HG03565 (cell line): Measurements from ENCODE around the gene NABP2.
"Not testable (repeated sequence)": the region's sequence is repeated elsewhere in the genome, so short reads cannot be mapped to it uniquely, and the experiment has no call there.

Source experiments
- ATAC-seq: cut with Tn5 transposase; IDR thresholded peaks from one replicate; pipeline ENCODE4 v1.9.1; 2021; ENCODE audit warnings: mild to moderate bottlenecking, moderate library complexity; ENCODE audit not compliant: unreplicated experiment

NABP2 gene

DNA sequence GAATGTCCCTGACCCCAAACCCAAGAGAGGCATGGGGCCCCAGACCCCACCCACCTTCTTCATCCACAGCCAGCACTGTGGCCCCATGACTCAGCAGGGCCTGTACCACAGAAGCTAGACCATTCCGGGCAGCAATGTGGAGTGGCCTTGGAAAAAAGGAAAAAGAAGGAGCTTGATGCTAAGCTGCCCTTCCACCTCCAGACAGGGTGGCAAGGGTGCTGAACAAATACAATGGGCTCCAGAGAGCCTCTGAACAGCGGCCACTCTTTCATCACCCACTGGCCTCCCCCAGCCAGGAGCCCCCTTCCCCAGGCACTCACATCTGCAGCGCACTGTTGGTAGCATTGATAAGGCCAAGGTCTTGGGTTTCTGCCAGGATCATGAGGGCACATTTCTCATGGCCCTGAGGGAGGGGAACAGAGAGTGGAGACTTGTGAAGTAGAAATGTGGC lies 19.6 kb downstream of the NABP2 start:
- no peak for ATAC-seq

DNA sequence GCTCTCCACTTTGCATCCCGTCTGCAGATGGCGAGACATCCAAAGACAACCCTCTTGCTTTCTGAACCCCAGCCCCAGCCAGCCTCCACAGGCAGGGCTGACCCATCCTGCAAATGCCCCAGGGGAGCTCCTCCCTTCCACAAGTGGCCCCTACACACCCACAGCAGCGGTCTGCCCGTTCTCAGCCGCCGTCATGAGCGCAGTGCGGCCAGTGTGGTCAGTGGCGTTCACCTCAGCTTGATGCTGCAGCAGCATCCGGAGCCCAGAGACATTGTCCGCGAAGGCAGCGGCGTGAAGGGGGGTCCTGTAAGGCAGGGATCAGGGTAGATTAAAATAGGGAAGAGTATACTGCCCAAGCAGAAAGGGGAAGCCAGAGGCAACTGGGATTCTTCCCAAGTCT lies 20.4 kb downstream of the NABP2 start:
- ATAC-seq = no peak

DNA sequence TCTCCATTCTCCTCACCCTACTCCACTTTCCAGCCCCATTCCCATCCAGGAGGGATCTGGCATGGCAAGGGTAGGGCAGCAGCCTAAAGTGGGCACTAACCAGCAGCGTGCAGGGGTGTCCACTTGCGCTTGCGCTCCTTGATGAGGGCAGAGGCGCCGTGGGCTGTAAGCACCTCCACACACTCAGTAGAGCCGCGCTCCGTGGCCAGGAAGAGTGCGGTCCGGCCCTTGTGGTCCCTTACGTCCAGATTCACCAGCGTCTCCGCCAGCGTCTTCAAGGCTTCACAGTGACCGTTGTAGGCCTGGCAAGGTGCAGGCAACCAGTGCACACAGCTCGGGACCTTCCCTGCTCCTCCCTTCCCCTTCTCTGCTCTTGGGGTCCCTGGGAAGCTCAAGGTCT lies 23.8 kb downstream of the NABP2 start:
- ATAC-seq = no peak

DNA sequence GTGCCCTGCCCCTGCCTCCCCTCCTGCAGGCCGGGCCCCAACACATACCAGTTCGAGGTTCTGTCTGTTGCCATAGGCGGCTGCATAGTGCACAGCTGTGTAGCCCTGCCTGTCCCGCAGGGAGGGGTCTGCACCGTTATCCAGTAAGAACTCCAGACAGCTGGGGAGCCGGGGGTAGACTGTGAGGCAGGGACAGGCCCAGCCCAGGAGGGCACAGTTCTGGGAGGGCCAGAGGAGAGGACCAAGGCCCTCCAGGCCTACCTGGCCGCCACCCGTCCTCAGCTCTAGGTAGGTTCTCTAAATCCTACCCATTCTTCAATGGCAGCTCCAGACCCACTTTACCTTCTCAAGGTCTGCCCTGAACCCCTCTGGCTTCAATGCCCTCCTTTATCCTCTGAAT lies 24.6 kb downstream of the NABP2 start:
- ATAC-seq = no peak

DNA sequence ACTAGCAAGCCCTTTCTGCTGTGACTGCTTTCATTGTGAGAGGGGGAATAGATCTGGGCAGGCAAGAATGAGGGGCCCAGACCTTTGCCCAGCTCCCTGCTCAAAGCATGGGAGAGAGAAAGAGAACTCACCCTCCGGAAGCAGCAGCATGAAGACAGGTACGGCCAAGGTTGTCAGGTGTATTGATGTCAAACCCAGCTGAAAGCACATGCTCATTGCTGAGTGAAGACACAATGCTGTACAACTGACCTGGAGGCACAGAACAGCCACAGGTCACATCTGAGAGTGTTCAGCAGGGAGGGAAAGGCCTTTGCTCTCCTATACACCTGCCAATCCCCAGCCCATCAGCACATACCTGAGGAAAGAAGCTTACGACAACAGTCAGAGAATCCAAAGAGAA lies 28.5 kb downstream of the NABP2 start:
- ATAC-seq = no peak

DNA sequence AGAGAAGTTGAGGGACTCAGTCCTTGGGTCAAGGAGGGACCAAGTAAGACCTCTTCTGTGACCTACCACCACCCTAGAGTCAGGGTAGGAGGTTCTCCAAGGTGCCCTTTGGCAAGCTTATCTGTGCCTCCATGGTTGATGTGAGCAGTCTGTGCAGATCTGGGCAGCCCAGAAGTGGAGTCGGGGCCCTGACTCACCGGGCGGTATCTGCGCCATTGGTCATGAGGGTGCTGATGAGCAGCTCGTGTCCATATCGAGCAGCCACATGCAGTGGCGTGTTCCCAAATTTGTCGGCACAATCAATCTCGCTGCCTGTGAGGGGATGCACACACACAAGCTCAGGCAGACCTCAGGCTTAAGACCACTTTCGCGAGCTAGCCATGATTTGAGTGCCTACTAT lies 28.9 kb downstream of the NABP2 start:
- ATAC-seq = no peak

DNA sequence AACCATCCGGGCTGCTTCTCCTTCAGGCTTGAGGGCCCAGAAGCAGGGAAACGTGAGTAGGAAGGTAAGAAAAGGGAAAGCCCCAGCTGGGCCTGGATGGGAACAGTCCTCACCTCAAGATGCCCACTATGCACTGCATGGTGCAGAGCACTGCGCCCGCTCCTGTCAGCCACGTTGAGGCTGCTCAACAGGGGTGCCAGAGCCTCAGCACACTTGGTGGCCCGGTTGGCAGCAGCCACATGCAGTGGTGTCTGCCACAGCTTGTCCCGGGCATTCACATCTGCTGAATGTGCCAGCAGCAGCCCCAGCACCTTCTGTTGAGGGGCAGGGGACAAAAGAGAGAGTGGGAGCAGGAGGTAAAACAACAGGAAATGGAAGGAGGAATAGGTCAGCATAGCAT lies 31.5 kb downstream of the NABP2 start:
- no peak for ATAC-seq

DNA sequence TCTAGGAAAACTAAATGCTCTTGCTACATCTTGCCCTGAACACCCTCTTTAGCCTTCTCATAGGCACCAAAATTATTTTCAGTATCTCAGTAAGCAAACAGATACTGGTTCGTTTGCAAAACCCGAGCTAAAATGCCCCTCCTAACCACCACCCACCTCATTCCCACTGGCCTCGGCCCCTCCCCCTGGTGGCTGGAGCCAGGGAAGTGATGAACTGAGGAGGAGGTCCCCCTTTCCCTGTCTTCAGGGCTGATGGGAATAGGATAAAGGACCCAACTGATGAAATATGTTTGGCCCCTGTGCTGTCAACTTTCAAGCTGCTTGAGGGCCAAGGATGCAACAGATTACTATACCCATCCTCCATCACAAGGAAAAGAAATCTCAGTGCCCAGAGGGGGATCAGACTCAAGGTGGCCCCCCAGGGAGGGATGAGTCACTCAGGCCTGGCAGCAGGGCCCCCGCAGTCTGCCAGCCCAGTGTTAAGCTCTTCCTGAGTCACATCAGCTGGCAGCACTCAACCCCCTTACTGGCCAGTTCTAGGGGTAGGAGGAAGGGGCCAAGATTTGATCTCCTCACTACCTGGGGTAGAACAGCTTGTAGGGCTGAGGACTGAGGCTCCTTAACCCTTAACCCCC lies 32.3 kb downstream of the NABP2 start:
- ATAC-seq = no peak

DNA sequence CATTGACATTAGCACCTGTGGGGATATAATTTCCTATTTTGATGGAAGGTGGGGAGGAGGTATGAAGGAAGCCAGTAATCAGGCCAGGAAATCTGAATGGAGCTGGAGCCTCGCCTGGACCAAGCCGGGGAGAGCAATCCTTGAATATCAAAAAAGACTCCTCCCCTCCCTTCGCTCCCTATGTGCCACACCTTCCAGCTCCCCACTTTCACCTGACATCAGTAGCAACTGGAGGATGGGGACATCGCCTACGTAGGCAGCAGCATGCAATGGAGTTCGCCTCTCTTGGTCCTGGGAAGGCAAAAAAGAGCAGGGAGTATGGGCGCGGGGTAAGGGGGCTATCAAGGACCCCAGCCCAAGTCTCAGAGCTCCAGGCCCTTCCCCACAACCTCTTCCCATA lies 32.9 kb downstream of the NABP2 start:
- no peak for ATAC-seq

DNA sequence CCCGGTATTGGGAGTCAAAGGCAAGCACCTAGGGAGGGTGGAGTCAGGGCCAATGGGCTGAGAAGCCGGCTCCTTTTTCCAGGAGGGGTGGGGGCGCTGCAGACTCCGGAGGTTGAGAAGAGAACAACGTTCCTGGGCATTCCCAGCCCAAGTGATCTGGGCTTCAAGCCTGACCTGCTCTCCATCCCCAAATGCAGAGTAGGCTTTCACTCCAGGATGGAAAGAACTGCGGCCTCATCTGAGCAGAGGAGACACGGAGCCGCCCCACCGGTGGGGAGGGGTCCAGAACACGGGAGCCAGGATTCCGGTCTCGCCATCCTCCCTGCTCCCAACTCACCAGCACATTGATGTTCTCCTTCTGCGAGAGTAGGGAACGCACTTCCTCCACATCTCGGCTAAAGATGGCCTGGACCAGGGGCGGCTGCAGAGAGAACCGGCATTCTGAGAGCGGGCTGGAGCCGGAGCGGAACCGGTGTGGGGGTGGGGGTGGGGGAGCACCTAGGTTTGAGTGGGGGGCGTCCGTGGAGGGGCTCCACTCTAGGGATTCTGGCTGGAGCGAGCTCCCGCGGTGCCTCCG lies 33.4 kb downstream of the NABP2 start:
- peak; percentile 6 for ATAC-seq

DNA sequence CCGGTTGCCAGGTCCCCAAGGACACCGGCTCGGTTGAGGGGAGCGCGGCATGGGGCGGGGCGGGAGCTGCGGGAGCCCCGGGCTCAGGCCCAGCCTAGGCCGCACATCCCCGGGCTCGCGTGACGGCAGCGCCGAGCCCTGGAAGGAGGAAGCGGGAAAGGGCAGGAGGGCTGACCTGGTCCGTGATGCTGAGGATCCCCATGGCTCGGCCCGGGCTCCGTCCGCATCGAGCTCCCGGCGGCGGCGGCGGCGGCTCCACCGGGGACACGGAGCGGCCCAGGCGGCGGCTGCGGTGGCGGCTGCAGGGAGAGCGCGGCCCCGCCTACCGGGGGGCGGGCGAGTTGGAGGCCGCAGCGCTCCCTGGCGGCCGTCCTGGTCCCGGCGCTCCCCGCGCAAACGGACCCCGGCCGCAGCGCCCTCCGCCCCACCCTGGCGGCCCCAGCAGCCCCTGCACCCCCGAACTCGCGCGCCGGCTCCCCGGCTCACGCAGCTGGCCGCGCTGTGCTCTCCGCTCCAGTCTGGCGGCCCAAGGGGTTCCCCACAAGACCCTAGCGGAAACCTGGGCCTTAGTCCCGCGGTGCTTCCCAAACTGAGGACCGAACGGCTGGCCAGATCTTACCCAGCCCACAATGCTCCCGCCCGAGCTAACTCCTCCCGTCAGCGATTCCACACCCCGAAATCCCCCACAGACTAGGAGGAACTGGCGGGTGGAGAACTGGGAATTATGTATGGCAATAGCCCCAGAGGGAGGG lies 34.1 kb downstream of the NABP2 start, which contains the start of gene ANKRD52:
Gene ANKRD52, minus strand, starts transcription at position 317 of the 752 bp plus-strand sequence. Its CDS starts 115 bp downstream, at position 202.
- peak; percentile 74 for ATAC-seq

DNA sequence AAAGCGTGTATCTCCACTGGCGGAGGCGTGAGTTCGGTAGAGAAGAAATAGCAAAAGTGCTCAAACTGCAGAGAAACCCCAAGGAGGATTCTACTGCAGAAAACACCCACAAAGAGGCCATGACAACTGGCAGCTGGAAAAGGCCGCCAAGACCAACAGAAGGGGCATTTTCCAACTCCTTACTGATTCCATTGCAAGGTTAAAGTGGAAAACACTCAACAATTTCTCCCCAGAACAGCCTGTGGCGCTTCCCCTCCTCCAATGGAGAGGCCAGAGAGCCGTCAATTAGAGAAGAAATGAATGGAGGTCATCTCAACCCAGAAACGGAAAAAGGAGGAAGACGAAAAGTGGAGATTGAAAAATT lies 34.7 kb downstream of the NABP2 start:
- no peak for ATAC-seq

DNA sequence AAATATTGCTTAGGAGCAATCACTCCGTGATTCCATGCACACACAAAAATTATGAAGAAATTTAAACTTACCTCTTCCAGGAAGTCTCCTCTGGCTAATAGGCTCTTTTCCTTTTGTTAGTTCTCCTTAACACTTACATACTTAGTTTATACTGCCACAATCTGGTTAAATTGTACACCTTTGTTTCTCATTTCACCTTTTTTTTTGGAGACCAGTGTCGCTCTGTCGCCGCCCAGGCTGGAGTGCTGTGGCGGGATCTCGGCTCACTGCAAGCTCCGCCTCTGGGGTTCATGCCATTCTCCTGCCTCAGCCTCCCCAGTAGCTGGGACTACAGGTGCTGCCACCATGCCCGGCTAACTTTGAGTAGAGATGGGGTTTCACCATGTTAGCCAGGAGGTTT lies 36.2 kb downstream of the NABP2 start:
- no peak for ATAC-seq

DNA sequence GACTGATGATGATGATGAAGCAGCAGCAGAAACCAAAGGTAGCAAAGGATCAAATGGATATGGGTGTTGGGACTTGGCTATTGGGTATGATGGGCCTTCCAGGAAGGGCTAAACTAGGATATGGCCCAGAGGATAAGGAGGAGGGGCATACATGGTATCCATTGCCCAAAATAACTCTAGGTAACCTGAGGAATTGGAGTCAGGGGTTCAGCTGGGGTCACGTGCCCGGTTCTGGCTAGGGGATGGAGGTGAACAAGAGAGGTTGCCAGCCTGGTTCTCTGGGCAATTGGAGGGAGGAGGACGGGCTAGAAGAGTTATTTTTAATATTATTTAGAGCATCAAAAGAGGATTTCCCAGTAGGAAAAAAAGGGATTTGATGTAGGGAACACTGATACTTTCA lies 36.8 kb downstream of the NABP2 start:
- no peak for ATAC-seq

DNA sequence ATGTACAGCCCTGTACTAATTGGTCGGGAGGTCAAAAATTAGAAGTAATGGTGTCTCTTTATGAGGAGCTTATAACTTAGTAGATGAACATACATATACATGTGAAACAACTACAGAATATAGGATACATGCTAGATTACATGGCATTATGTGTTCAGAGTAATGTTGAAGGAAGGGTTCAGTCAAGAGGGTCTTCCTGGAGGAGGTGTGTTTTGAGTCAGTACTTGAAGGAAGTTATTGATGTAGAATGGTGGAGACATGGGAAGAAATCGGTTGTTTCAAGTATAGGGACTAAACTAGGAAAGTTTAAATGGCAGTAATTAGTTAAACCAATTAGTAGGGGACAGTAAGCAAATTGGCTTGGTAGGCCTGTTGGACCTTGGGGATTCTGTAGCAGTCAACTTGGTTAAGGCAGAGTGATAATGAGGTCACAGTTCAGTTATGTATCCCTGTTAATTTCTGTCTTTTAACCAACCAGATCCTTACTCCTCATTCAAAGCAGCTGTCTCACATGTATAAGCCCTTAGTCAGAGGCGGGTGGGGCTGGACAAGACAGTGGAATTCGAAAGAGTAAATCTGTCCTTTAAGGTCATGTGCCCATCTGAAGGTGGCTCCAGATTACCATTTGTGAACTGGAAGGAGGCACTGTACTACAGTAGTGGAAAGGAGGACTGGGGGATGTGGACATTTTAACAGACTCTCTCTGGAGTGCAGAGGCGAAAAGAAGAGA lies 37.5 kb downstream of the NABP2 start:
- no peak for ATAC-seq

DNA sequence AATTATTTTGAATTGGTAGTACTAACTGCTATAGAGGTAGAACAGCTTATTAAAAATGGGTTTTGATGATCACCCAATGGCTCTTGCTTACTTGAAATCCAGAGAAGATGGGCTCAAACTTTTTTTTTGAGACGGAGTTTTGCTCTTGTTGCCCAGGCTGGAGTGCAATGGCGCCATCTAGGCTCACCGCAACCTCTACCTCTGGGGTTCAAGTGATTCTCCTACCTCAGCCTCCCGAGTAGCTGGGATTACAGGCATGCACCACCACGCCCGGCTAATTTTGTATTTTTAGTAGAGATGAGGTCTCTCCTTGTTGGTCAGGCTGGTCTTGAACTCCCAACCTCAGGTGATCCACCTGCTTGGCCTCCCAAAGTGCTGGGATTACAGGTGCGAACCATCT lies 38.8 kb downstream of the NABP2 start:
- ATAC-seq = not testable (repeated sequence)

DNA sequence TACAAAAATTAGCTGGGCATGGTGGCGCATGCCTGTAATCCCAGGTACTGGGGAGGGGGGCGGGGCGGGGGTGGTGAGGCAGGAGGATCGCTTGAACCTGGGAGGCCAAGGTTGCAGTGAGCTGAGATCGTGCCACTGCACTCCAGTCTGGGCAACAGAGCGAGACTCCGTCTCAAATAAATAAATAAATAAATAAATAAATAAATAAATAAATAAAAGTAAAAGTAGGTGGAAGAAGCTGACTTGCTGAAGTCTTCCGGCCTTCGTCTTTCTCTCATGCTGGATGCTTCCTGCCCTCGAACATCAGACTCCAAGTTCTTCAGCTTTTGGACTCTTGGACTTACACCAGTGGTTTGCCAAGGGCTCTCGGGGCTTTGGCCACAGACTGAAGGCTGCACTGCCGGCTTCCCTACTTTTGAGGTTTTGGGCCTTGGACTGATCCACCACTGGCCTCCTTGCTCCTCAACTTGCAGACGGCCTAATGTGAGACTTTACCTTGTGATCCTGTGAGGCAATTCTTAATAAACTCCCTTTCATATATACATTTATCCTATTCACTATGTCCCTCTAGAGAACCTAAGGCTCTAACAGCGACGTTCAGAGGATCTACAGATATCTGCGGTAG lies 42.0 kb downstream of the NABP2 start:
- ATAC-seq = not testable (repeated sequence)

DNA sequence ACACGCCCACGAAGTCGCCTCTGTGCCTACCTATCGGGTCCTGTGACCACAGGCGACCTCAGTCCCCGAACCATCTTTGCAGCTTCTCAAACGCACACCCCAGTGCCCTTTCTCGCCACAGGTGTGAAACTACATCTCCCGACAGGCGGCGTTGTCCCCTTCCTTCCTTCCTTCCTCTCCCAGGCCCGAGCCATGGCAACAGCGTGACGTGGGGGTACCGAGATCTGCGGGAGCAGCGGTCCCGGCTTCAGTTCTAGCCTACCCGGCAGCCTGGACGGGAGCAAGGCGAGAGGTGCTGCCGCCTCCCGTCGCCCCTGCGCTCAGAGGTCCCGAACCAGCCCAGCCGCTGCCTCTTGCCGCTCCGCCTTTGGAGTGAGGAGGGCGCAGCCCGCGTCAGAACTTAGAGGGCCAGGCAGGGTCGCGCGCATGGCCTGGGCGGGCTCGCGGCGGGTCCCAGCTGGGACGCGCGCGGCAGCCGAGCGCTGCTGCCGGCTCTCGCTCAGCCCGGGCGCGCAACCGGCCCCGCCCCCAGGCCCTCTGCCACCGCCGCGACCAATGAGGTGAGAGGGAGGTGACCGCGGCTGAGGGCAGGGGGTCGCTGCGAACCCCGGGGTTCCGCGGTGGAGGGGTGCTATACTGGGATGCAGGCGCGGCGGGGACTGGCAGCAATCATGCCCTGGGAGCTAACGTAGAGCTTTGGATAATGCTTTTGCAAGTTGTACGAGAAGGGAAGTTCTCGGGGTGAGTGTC lies 42.7 kb downstream of the NABP2 start, which contains the start of gene COQ10A:
Gene COQ10A, plus strand, starts transcription at position 250 of the 750 bp plus-strand sequence. Its CDS starts 177 bp downstream, at position 427.
- peak; percentile 78 for ATAC-seq

DNA sequence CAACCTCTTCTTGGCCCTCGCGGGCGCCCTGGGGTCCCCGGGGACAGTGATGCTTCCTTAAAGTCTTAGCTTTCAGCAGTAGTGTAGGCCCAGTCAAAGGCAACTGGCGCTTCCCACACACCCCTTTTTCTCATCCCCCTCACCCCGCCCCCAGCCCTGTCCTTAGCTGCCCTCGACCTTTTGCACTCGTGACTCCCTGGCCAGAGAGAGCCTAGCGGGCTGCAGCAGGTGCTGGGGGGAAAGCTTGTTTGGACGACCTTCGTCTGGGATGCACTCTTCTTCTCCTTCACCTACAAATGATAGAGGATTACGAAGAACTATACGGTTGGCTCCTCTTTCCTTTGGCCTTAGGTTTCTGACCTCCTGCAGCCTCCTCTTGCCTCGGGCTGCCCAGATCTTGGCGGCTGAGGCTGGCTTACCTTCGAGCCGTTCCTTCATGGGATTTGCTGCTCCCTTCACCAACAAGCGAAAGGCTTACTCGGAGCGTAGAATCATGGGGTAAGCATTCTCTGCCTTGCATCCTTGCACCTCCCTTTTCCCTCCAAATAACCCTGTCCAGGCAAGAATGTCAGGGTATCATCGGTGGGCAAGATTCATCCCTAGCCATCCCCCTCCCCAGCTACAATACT lies 43.4 kb downstream of the NABP2 start:
- ATAC-seq = no peak

DNA sequence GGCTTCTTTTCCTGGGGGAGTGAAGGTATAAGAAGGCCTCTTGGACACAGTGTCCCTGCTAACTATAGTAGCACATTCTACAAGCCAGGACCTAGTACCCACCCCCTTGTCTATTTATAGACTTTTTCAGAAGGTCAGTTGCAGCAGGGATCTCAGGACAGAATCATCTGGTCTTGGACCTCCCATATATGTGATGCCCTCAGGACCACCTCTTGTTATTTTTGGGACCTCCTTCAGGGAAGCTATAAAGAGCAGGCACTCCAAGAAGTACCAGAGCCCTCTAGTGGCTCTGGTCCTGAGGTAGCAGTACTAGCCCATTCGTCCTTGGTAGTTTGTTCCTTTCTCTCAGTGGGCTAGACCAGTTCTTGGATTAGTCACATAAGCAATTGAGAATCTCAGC lies 46.9 kb downstream of the NABP2 start:
- no peak for ATAC-seq
